Measurements from ENCODE around the gene POU4F3.
"Not testable (repeated sequence)": the region's sequence is repeated elsewhere in the genome, so short reads cannot be mapped to it uniquely, and the experiment has no call there.

POU4F3 gene, protein sequence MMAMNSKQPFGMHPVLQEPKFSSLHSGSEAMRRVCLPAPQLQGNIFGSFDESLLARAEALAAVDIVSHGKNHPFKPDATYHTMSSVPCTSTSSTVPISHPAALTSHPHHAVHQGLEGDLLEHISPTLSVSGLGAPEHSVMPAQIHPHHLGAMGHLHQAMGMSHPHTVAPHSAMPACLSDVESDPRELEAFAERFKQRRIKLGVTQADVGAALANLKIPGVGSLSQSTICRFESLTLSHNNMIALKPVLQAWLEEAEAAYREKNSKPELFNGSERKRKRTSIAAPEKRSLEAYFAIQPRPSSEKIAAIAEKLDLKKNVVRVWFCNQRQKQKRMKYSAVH

DNA sequence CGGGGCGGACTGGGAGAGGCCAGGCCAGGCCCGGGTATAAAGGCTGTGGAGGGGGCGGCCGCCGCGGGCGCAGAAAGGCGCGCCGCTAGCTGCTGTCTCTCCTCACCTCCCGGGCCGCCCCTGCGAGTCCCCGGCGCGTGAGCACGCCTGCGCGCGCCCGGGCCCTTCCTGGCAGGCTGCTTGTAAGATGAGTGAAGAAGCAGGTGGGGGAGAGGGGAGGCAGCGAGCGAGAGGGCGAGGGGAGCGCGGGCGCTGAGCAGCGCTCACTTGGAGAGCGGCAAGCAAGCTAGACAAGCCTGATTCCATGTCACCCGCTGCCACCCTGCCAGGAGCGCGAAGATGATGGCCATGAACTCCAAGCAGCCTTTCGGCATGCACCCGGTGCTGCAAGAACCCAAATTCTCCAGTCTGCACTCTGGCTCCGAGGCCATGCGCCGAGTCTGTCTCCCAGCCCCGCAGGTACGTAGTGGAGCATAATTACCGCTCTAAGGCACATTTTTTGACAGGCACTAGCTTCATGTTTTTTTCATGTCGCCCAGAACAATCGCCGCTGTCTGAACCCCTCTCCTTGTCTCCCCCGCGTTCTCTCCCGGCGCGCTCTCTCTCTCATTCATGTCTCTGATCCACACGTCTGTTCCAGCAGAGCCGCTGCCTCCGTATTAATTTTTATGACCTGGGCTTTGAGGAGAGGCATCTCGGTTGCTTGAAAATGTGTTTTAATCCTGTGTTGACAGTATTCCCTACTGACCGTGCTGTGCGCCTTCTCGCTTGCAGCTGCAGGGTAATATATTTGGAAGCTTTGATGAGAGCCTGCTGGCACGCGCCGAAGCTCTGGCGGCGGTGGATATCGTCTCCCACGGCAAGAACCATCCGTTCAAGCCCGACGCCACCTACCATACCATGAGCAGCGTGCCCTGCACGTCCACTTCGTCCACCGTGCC is at the start of gene POU4F3:
Gene POU4F3 (plus strand): TSS at position 66 of the 941 bp plus-strand sequence. CDS start 274 bp downstream, at position 340.
- DNase-seq = no peak

DNA sequence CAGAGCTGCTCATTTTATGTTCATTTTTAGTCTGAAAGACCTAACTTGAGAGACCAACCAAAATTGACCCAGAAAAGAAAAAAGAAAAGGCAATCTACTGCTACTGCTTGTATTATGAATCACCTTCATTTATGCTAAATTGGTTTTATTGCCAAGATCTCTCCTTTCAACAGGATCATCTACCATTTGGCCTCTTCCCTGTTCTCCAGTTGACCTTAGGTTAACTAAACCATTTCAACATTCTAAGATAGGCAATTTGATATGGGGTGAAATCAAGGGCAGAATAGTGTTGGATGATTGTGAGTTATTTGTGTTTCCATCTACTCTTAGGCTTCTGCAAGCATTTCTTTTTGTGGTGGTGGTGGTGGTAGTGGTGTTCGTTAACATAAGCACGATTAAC is 48.3 kb upstream of the POU4F3 start:
- DNase-seq = no peak

DNA sequence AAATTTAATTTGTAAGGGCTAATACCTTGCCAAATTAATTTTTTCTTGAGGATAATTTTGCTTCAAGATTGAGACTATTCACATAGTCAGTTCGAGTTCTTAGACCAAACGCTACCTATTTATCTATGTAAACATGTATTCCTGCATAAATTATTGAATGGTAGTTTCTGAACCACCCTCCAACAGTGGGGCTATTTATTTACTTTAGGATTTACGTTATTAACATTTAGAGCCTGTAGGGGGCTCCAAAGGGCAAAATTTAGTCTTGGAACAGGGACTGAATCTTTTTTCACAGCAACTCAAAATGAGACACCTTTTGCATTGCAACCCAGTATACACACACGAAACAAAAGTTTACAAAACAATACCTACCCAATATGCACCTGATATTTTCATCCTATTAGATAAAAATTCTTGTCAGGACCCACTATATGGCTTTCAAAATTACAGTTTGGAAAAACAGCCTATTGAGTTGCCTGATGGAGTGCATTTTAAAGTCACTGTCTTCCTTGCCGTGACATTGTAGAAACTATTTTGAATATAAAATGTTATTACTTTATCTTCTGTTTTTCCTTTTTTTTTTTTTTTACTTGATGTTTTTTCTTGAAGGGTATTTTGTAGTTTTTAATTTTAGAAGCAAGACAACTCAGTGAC is 47.1 kb upstream of the POU4F3 start:
- DNase-seq = peak; percentile 30 to 66

DNA sequence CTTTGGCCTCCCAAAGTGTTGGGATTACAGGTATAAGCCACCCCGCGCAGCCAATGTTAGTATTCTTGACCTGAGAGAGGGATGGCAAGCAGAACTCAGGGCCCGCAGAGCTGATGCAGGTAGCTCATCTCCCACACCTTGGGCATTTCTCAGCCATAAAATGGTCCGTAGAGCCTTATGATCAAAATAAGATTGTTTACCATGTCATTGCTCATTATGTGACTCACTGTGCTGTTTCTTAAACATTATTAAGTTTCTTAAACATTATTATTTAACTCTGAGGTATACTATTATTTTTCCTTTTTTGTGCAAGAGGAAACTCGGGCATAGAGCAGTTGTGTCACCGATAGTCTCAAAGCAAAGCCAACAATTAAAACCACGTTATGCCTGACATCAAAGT is 42.4 kb upstream of the POU4F3 start:
- DNase-seq = no peak

DNA sequence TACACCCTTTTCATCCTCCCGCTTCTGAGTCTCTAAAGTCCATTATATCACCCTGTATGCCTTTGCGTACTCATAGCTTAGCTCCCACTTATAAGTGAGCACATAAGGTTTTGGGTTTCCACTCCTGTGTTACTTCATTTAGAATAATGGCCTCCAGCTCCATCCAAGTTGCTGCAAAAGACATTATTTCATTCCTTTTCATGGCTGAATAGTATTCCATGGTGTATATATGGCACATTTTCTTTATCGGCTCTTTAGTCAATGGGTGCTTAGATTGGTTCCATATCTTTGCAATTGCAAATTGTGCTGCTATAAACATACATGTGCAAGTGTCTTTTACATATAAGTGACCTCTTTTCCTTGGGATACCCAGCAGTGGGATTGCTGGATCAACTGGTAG is 39.7 kb upstream of the POU4F3 start:
- DNase-seq = not testable (repeated sequence)

DNA sequence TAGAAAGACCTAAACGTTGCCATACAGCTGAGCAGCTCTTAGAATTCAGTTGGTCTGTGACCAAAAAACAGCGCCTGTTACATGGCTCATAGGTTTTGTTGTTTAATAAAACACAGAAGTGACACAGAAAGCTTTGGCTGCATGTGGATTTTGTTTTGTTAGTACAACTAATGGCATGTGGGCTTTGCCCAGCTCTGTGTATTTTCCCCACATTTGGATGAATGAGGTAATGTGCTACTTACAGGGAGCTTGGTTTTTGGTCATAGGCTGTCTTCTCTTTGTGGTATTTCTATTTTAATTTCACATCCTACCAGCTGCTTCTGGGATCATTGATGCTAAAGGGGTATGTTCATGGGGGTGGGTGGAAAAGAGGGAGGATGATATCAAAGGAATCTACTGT is 37.0 kb upstream of the POU4F3 start:
- DNase-seq = no peak

DNA sequence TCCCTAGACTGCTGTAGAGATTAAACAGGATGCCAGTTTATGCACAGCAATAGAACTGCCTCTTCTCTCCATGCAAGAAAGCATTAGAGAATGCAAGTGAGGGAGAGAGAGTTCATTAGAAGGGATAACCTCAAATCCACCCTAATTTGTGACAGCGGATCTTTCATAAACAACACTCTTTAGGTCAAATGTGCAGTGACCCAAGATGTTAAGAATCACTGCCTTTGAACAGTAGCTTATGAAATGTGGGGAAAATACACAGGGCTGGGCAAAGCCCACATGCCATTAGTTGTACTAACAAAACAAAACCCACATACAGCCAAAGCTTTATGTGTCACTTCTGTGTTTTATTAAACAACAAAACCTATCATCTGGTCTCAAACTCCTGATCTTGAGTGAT is 36.2 kb upstream of the POU4F3 start:
- DNase-seq = peak in 1 of 2 donors; percentile 26

DNA sequence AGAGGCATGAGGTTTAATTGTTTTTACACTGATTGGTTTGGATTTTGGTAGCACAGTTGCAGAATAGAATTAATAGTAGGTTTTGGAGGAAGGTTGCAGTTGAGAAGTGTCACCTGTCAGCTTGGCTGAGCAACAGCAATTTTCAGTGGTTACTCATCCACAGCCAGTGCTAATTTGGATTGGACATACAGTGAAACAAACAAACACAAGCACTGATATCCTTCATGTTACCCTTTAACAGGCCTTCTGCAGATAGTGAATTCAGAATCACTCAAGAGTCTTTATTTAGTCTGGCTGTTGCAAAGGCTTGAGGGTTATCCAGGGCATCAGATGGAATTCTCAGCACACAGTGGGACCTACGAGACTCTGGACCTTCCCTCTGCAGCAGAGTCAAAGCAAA is 31.8 kb upstream of the POU4F3 start:
- no peak for DNase-seq

DNA sequence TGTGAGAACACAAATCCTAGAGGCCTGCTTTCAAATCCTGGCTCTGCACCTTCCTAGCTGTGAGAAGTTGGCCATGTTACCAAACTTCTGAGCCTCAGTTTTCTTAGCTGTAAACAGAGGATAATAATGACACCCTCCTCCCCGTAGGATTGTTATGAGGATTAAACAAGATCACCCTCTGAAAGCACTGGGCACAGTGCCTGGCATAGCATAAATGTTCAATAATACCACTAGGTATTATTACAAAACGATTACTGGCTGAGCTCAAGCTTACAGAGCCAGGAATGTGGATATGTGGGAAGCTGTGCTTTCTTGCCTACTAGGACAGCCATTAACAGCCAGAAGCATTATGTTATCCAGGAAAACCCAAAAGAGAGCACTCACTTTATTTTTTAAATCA is 30.8 kb upstream of the POU4F3 start:
- DNase-seq = no peak

DNA sequence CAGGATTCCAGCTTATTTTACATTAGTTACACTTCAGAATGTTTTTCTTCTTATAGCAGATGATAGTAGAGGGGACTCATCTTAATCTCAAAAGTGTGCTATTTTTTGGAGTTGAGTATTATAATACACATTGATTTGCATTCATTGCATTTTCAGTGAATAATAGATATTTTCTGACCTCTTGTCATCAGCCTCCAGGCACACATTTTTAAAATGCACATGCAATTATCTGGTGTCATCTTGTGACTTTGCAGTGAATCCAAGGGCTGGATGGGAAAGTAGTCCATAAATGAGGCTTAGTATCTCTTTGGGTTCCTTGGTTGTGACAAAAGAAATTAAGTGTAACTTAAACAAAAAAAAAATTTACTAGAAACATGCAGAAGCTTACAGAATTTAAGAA is 28.1 kb upstream of the POU4F3 start:
- DNase-seq = no peak

DNA sequence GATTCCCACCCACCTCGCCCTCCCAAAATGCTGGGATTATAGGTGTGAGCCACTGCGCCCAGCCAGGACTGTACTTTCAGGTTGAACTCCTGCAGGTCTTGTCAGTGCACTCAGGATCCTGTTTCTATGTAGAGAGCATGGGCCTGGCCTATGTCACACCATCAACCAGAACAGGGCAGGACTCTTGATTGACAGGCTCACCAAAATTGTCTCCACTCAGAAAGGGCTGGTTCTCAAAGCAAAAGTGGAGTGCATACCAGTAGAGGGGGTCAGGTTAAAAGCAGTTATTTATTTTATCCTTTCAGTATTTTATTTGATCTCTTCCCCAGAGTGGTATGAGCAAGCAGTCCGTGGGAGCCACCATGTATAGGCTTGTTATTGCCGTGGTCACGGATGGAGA is 27.4 kb upstream of the POU4F3 start:
- DNase-seq = no peak

DNA sequence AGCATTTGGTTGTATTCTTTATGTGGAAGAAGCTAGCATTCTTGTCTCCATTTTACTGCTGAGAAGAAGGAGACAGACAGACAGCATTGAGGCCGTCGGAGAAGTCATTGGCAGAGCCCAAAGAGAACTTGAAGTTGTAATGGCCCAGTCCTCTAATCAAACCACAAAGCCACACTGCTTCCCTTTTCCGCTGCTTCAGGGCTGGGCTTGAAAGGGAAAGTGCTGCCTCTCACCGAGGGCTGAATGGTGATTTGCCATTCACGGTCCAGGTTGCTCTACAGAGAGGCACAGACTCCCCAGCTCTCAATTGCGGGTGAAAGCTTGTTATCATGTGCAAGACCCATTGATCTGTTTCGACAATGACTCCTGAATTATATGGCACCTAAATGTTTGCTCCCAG is 25.6 kb upstream of the POU4F3 start:
- DNase-seq = peak; percentile 30 to 53

DNA sequence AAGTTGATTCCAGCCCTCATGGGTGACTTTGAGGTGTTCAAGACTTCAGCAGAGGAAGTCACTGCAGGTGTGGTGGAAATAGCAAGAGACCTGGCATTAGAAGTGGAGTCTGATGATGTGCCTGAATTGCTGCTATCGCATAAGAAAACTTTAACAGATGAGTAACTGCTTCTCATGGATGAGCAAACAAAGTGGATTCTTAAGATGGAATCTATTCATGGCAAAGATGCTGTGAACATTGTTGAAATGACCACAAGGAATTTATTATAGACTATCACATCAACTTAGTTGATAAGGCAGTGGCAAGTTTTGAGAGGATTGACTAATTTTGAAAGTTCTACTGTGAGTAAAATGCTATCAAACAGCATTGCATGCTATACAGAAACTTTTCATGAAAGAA is 17.1 kb upstream of the POU4F3 start:
- no peak for DNase-seq

DNA sequence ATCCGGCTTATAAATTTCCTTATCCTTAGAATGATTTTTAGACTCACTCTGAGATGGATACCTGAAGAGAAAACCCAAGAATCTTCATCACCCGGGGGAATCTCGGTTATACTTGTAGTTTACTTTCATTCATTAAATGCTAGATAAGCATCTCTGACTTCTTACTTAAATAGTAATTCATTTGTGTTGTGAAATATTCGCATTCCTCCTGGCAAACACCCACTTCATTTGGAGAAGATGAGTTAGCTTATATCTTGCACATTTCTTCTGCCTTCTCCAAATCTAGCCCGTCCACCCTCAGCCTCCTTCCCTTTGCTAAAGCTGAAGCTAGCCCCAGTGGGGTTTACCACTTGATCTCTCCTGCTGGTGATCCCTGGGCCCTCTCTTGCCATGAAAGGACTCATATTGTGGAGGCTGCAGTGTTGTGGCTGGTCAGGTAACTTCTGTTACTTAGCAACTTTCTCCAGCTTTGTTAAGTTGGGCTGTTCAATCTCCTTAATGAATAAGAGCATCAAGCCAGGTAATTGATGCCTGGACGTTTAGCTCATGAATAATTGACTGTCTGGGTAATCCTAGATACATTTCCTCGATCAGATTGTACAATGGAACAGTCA is 11.3 kb upstream of the POU4F3 start:
- no peak for DNase-seq

DNA sequence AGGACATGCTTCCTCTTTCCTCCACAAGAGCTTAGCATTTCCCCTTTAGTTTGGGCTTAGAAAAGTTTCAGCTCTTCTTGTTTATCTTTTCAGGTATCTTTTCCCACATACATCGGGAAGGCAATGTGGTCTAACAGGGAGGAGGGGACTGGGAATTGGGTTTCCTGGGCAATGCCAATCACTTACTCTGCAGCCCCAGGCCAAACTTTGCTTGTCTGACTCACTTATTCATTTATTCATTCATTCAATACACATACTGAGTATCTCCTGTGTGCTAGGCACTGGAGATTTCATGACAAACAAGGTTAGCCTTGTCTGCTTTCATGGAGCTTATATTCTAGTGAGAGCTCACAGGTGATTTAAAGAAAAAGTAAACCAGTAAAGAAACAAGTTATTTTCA is 10.7 kb upstream of the POU4F3 start:
- no peak for DNase-seq

DNA sequence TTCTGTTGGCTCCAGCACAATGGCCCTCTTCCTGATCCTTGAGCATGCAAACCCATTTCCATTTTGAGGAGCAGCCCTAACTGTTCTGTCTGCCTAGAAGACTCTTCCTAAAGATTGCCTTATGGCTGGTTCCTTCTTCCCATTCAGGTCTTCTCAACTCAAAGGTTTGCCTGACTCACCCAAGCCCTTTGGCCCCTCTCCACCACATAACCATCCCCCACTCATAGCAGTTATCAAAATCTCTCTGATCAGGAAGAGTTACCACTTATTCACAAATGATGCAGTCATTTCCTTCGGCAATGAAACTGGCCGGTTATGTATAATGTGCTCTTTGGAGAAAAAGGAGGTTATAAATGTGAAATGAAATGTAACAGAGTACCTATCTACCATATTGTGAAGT is 8.9 kb upstream of the POU4F3 start:
- DNase-seq = no peak

DNA sequence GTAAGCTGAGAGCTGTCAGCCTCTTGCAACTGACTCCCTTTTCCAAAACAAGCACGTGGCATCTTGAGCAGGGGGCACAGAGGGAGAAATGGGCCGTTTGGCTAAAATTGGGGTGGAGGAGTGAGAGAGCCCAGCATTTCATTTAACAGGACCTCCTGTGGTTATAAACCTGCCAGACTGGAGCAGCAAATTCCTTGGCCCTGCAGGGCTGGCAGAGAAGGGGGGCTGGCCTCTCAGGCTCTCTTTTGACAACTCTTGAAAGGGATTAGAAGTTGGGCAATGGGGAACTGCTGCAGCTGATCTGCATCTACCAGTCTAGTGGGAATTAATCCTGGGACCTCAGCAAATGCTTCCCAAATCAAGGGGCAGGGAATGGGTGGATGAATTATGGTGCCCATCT is 7.2 kb upstream of the POU4F3 start:
- no peak for DNase-seq

DNA sequence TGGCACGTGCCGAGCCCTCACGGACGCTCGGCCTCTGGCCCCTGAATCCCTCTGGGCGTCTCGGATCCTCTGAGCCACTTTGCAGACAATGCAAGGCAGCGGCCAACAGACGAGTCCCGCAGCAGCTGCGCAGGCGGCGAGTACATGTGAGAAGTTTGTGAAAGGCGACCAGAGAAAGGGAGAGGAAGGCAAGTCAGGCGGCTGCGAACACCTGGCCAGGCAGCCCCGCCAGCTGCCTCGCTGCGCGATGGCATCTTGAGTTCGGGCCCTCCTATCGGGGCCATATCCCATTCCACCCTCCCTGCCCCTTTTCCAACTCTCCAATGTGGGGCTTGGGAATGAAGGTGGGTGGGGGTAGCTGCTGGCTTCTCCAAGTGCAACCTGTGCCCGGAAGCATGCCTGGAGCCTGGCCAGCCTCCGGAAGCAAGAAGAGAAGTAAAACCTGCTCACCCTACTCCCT is 4.5 kb upstream of the POU4F3 start:
- no peak for DNase-seq

DNA sequence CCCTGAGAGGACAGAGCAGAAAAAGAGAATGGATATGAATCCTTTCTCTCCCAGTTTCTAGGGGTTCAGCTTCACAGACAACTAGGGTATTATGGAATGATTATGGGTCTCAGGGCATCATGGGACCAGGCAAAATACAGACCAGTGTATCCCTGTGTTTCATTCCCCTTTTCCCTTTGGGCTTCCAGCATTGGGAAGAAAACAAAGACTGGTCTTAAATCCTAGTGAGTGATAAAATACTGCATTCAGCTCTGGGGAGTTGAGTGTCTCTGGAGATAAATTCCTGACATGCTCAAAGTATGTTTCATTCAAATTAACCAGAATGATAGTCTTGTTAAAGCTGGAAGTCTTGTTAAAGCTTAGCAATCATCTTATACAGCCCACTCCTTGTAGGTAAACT is 2.4 kb upstream of the POU4F3 start:
- DNase-seq = no peak

DNA sequence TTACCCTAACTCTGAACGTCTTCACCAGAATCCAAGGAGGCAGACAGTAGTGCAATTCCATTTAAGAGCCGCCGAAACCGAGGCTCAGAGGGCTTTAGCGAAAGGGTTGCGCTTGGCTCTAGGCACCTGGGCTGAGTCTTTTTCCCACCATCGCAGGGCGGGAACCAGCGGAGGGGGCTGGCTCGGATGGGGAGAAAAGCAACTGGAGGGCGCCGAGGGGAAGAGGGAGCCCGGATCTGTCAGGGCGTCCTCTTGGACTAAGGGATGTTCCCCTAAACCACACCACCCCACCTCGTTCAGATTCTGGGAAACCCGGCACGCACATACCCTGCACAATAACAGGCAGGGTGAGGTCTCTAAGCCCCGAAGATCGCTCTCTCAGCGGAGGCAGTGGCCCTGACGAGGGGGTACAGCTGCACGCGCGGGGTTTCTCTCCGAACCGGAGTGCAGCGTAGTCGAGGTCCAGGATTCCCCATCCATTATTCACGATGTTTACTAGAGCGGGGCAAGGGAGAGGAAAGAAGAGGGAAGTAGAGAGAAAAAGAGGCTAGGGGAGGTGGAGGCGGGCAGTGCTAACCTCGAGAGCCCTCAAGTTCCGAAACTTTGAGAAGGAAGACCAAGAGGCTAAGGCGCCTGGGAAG is 1.3 kb upstream of the POU4F3 start:
- DNase-seq = no peak

DNA sequence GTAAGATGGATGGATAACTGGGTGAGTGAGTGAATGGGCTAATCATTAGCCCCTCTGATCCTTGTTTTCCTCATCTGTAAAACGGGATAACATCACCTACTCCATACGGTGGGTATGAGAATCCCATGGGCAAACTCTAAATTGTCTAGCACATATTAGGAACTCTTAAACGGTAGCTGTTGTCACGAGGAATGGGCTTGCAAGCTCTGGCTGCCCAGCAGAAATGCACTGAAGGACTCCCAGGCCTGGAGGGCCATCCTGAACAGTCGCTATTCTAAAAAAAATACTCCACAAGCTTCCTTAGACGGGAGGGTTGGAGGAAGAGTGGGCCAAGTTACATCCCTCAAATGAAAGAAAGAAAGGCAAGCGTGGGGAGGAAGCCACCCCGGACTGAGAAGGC is 711 bp upstream of the POU4F3 start:
- no peak for DNase-seq

DNA sequence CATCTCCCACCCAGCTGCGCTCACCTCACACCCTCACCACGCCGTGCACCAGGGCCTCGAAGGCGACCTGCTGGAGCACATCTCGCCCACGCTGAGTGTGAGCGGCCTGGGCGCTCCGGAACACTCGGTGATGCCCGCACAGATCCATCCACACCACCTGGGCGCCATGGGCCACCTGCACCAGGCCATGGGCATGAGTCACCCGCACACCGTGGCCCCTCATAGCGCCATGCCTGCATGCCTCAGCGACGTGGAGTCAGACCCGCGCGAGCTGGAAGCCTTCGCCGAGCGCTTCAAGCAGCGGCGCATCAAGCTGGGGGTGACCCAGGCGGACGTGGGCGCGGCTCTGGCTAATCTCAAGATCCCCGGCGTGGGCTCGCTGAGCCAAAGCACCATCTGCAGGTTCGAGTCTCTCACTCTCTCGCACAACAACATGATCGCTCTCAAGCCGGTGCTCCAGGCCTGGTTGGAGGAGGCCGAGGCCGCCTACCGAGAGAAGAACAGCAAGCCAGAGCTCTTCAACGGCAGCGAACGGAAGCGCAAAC is 1.1 kb downstream of the POU4F3 start:
- no peak for DNase-seq

All from inflammatory macrophage treated with lipopolysaccharide for 1 hour (primary cell).